ENCODE measurements around the gene GRM7.

- TF ChIP-seq CTCF (conservative IDR thresholded peaks at IDR 0.05; ENCODE audit: low read depth, low read length): no peak
- no peak for TF ChIP-seq MAZ (IDR thresholded peaks at IDR 0.05; ENCODE audit: borderline replicate concordance, low read depth, low read length)
- no peak for TF ChIP-seq USF2 (IDR thresholded peaks at IDR 0.05; ENCODE audit: low read depth, low read length)
- TF ChIP-seq CEBPB (IDR thresholded peaks at IDR 0.05; ENCODE audit: low read depth, low read length): no peak
- no peak for TF ChIP-seq POLR2A (IDR thresholded peaks at IDR 0.05; ENCODE audit: low read depth, low read length)
- TF ChIP-seq RAD21 (IDR thresholded peaks at IDR 0.05; ENCODE audit: low read length): no peak
- no peak for TF ChIP-seq RFX5 (IDR thresholded peaks at IDR 0.05; ENCODE audit: low read depth, low read length)
- no peak for TF ChIP-seq NFE2L2 (IDR thresholded peaks at IDR 0.05; ENCODE audit: low read depth, low read length)
- no peak for TF ChIP-seq RCOR1 (IDR thresholded peaks at IDR 0.05; ENCODE audit: insufficient replicate concordance, low read length)
Measured at GRCh38 chr3:7401418-7401817, 540.5 kb downstream of the GRM7 start.

All from IMR-90 (cell line).